Right renal pelvis (tissue), 4 donors: Measurements from ENCODE around the gene SUCLG2. TPM values are rescaled to one million over a fixed set of nuclear protein-coding genes. Genes with fewer than 3 reads are reported as not detected.

Experiments
- DNase-seq, 4 donors: peaks; one replicate each; pipeline ENCODE4 v3.0.0-alpha.2; 2013; ENCODE audit warnings: low read depth in 4 of 4, low spot score in 3 of 4, missing footprints in 1 of 4
- polyA plus RNA-seq, 4 donors: library from polyadenylated mRNA; unstranded; fragments of 120-200 nt; gene quantifications; one replicate each; pipeline ENCODE4 v1.2.1, GENCODE V29; 2013; ENCODE audit not compliant: insufficient read length in 4 of 4

Gene SUCLG2
- polyA plus RNA-seq, 4 donors, result 77.7 to 104 (median 84.0) TPM

DNA sequence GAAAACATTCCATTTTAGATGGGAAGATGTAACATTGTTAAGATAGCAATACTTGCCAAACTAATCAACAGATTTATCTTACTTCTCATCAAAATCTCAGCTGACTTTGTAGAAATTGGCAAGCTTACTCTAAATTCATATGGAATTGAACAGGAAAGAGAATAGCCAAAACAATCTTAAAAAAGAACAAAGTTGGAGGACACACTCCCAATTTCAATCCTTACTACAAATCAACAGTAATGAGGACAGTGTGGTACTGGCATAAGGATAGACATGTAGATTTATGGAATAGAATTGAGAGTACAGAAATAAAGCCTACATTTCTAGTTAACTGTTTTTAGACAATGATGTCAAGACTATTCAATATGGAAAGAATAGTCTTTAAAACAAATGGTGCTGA lies 308.3 kb downstream of the SUCLG2 start:
- DNase-seq, result no peak

DNA sequence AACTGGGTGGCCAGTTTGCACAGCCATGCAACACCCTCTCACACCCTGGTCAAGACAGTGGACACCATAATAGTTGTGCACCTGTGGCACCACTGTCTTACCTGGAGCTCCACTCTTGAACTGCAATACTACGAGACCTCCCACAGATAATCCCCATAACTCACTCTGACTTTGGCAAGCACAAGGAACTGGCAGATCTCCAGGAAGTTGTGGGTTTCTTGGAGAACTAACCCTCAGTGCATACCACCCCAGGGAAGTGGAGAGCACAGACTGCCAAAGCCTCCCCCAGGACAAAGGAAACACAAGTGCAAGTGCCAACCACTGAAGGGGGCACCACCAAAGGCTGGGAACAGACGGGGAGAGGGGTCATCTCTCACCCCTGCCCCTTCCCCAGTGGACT lies 318.6 kb downstream of the SUCLG2 start:
- DNase-seq, result no peak

DNA sequence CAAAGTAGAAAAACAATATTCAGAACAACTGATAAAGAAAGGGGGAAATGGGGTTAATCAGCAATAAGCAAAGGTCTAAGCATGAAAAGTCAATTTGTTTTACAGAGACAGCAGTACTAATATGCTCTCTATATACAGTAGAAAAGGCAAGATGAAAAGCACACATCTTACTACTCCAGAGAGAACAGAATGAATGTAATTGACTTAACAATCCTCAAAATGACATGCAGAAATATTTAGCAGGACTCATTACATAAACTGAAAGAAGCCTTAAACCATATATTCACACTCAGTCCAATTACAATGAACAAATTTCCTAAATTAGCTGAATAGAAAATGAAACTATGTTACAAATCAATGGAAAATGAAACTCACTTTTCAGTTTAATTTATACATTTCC lies 319.8 kb downstream of the SUCLG2 start:
- no peak for DNase-seq

DNA sequence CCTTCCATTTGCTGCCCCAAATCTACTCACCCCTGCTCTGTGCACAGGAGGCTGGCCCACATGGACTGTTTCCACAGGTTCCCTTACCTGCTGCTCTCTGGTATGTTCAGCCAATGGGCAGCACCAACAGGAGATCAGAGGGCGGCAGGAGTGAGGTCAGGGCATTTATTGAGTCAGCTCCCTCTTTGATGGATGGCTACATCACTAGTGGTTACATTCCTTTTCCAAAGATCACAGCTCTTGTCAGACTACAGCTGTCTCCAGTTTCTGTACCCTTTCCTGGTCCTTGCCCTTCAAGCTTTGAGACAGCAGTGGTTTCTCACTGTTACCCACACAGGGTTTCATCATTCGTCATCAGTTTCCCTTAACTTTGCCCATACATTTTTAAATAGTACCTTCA lies 325.1 kb downstream of the SUCLG2 start:
- no peak for DNase-seq

DNA sequence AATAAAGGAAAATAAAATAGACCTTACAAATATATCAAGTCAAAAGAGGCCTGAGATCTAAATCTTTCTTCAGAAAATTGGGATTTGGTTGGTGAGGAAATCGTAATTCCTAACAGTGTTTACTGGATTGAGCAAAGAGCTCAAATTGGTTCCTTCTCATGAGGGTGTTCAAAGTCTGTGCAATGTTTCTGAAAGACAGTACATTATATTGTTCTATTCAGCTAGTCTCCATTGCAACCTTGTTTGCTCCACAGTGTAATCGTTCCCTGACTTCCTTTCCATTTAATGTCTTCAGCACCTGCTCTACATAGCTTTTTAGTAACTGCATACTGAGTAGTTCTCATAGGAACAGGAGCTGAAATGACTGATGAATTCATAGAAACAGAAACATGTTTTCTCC lies 326.8 kb downstream of the SUCLG2 start:
- no peak for DNase-seq

DNA sequence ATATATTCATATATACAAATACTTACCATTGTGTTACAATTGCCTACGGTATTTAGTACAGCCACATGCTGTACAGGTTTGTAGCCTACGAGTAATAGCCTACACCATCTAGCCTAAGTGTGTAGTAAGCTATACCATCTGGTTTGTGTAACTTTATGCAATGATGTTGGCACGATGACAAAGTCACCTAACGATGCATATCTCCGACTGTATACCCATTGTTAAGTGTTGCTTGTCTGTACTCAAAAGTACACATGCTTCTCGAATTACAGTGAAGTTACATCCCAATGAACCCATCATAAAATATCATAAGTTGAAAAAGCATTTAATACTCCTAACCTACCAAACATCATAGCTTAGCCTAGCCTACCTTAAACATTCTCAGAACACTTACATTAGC lies 329.2 kb downstream of the SUCLG2 start:
- no peak for DNase-seq
